ENCODE data around the gene SLC35F3.

The SLC35F3 gene

DNA sequence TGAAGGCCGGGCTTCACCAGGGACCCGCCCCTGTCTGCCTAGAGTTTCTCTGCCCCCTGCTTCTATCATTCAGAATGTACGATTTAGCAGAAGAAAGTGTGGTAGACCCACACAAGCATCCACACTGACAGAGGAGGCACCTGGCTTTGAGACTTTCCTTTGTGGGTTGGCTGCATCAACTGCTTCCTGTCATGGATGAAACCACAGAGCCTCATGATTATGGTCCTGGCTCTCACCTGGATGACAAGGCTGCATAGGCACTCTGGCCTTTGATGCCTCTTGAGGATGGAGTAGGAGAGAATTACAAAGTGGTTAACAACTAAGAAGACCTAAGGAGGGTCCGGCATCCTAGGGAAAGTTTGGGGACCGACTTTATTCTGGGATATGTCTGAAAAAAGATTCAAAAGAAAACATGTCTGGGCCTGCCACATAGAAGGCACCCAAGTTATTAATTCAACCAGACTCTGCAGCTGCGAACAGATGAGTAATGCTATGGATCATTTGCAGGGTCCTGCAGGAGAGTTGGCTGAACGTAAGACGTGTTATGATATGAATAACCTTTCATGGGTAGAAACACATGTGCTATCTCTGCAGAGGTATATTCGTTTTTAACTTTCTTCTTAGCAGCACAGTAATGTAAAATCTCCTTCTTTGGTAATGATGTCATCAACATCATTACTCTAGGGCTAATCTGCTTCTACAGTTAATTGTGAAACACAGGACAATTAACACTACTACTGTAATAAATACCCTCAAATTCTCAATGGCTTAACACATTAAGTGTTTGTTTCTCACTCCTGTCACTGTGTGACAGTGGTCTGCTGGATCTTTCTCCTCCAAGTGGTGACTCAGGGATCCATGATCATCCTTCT lies 136.2 kb downstream of the SLC35F3 start:
- no peak for DNase-seq (ENCODE audit: low read depth, low spot score)

GRCh38 chr1:234044079-234044478 lies 139.6 kb downstream of the SLC35F3 start:
- no peak for DNase-seq (ENCODE audit: low read depth, low spot score)

- DNase-seq (ENCODE audit: low read depth, low spot score): no peak
These were observed 142.6 kb downstream of the SLC35F3 start for GRCh38 chr1:234047123-234047522.

DNA sequence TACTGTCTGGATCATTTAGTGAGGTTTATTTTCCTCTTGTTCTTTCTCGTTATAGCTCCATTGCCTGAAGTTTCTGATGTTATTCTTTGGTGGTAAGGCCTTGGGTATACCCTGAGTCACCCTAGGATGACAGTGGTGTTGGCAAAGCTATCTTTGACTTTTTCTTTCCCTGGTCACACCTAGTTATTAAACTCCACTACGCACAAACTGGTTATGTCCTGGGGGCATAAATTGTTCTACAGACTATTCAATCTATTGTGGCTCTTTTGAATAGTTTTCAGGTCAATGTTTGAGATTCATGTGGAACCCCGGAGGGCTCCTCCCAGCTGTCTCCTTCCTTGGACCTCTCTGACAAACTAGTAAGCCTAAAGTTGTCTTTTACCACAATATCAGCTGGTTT lies 157.7 kb downstream of the SLC35F3 start:
- no peak for DNase-seq (ENCODE audit: low read depth, low spot score)

- DNase-seq (ENCODE audit: low read depth, low spot score): peak; percentile 3
These were observed 161.4 kb downstream of the SLC35F3 start for GRCh38 chr1:234065794-234066447.

- no peak for DNase-seq (ENCODE audit: low read depth, low spot score)
These were observed 163.3 kb downstream of the SLC35F3 start for GRCh38 chr1:234067581-234068337.

- no peak for DNase-seq (ENCODE audit: low read depth, low spot score)
These were observed 165.3 kb downstream of the SLC35F3 start for GRCh38 chr1:234069760-234070159.

- DNase-seq (ENCODE audit: low read depth, low spot score): no peak
These were observed 168.3 kb downstream of the SLC35F3 start for GRCh38 chr1:234072793-234073192.

- no peak for DNase-seq (ENCODE audit: low read depth, low spot score)
These were observed 173.7 kb downstream of the SLC35F3 start for GRCh38 chr1:234078143-234078542.

- DNase-seq (ENCODE audit: low read depth, low spot score): no peak
These were observed 175.4 kb downstream of the SLC35F3 start for GRCh38 chr1:234079896-234080295.

DNA sequence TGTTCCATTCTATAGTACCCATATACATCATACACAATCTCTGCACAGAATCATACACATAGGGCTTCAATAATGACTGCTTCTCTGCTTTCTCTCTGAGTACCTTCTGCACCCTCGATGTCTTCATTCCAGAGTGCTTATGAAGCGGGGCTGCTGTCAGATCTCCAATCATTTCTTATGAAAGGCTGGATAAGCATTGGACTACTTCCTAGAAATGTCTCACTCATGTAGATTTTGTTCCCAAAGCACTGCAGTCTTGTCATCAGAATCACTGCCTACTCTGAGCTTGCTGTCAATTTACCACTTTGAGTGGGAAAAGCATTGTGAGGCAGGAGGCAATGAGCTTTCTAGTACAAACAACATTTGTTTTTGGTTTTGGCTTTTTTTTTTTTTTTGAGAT lies 179.0 kb downstream of the SLC35F3 start:
- no peak for DNase-seq (ENCODE audit: low read depth, low spot score)

GRCh38 chr1:234089396-234089795 lies 184.9 kb downstream of the SLC35F3 start:
- no peak for DNase-seq (ENCODE audit: low read depth, low spot score)

DNA sequence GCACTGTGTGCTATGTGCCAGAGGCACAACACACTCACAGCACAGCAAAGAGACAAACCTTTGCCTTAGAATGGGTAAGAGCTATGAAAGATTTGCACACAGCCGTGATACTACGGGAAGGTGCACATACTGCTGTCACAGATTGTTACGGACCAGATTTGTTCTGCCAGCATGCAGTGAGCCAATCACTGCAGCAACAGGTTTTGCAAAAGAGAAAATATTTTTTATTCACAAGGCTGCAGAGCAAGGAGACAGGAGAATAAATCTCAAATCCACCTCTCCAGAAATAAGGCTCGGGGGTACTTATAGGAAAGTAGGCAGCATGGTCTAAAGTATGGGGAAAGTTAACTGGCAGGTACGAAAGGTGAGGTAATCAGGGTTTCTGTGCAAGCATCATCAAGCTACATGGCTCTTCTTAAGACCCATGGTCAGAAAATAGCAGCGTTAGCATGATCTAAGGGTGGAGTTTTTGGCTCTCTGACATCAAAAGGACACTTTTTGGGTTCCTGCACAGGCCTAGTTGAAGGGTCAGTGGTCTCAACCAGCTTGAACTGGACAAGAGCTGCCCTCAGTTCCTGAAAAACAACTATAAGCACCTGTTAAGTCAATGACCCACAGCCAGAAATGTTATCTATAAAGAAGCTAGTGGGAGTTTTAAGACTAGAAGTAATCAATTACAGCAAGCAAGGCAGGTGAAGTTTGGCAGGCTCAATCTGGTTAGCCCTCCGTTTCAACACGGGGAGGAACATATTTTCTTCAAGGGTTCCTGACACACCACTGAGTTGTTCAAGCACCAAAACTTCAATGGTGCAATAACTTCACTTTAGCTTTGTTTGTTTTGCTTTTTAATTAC lies 186.0 kb downstream of the SLC35F3 start:
- DNase-seq (ENCODE audit: low read depth, low spot score): no peak

- no peak for DNase-seq (ENCODE audit: low read depth, low spot score)
These were observed 186.6 kb downstream of the SLC35F3 start for GRCh38 chr1:234091065-234091401.

DNA sequence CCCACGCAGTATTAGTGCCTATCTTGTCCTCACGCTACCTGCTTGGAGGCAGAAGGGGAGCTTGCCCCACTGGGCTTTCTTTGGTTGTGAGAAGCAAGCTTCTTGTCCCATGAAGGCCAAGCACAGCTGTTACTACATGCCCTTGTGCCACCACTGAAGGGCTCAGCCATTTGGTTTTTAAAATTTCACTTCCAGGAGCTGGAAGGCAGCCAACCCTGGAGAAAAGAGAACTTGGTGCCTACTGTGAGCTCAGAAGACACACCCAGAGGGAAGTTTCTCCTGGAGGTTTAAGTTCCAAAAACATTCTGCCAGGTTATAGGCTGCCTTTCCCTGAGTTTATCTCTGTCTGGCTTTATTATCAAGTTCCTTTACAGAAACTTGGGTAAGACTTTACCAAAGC lies 187.4 kb downstream of the SLC35F3 start:
- no peak for DNase-seq (ENCODE audit: low read depth, low spot score)

- DNase-seq (ENCODE audit: low read depth, low spot score): no peak
These were observed 188.6 kb downstream of the SLC35F3 start for GRCh38 chr1:234093107-234093506.

DNA sequence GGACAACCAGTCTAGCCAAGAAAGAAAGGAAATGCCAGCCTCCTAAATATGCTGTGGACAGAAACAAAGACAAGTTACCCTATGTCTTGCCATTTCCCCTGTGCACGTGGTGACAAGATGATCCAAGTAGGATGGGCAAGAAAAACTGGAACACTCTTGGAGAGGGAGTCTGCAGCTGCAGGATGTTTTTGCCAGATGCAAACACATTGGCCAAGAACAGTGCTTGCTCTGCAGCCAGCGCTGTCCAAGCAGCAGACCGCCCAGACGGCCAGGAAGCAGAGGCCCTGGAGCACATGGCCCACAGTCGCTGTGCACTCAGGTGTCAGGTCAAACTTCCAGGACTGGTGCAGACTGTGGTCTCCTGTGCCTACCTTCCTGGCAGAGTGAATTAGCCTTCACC lies 189.3 kb downstream of the SLC35F3 start:
- no peak for DNase-seq (ENCODE audit: low read depth, low spot score)

DNA sequence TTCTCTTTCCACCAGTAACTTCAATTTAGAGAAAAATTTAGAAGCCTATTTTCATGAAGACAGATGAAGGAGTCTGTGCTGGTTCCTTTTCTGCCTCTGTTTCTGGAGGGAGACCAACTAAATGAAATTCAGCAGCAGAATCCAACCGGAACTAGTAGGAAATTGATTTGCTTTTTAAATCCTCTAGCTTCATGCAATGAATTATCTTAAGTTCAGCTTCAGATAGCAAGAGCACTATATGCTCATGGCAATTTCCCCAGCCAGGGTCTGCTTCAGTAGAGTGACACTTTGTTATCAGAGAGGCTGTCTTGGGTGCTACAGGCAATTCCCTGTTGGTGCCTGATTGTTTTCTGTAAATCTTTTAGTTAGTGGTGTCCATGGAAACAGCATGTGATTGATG lies 189.7 kb downstream of the SLC35F3 start:
- no peak for DNase-seq (ENCODE audit: low read depth, low spot score)

GRCh38 chr1:234096161-234096770 lies 191.8 kb downstream of the SLC35F3 start:
- no peak for DNase-seq (ENCODE audit: low read depth, low spot score)

DNA sequence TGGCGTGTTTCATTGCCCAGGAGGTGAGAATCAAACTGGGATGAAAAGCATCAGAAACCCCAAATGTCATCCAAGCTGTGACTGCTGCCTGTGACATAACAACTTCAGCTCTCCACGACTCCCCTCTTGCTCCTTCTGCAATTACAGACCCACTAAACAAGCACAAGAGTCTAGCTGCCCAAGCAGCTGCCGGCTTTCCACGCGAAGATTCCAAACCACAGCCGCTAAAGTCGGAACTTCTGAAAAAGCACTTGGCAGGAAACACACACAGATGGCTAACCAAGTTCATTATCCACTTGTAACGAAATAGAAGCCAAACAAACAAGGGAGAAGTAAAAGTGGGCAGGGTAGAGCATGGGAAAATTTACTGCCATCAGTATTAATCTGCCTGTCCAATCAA lies 198.1 kb downstream of the SLC35F3 start:
- DNase-seq (ENCODE audit: low read depth, low spot score): no peak

DNA sequence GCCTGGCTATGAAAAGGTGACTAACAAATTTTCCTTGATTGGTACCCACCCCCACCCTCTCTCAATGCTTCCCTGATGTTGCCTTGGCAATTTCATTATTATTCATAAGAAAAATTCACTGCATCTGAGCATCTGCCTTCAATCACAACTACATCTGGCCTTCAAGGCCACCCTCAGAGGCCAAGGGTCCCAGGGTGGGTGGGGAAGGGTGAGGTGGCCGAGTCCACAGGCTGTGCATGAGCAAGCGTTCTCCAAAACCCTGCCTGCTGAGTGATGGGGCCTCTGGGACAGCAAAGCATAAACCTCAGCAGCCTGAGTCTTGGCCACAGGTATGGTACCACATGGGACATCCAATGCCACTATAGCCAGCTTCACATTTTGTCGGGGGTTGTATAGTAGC lies 198.7 kb downstream of the SLC35F3 start:
- DNase-seq (ENCODE audit: low read depth, low spot score): no peak

Data from brain pericyte (primary cell).